GM19395 (cell line): ENCODE data around the gene ATP6V1F.
A peak's percentile ranks its signal among the peaks of the same experiment; 100 is the strongest.

Experiments used
- ATAC-seq: cut with Tn5 transposase; IDR thresholded peaks from one replicate; pipeline ENCODE4 v1.9.1; 2021; ENCODE audit warnings: mild to moderate bottlenecking, moderate library complexity; ENCODE audit not compliant: unreplicated experiment

The ATP6V1F gene

DNA sequence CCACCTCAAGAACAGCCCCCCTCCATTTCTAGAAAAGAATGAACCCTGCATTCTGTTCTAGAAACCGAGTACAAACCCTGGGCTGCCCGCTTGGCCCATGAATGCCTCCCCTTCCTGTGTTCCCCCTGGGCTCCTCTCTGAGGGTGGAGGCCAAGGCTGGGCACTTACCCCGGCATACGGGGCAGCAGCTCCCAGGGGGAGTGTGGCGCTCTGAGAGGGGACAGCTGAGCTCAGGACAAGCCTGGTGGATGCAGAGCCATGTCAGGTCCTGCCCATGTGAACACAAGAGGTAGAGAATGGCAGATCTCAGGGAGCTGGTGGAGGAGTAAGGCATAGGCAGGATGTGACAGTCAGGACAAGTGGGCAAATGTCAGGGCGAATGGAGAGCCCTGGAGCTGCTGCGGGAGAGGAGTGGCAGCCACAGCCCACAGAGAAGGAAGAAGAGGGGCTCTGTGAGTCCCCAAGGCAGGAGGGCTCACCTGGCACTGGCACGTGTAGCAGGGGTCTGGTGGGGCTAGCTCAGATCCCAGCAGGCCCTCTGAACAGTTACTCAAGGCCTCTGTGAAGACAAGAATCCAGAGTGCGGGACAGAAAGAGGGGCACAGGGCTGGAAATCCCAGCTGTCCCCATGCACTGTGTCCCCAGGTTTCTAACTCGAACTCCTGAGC is 18.9 kb downstream of the ATP6V1F start:
- ATAC-seq, result no peak

DNA sequence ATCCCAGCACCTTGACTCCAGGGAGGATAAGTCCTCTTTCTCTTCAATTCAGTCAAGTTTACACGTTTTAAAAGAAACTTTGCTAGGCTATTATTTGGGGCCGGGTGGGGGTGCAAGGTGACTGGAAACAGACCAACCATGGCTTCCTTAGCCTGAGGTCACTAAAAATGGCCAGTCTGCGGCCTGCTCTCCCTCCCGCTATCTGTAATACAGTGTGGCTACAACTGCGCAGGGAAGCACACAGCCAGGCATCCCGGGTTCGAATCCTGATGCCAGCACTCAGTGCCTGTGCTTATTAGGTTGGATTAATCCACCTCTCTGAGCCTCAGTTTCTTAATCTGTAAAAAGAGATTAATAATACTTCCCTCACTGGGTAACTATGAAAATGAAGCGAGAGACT is 19.5 kb downstream of the ATP6V1F start:
- ATAC-seq, result no peak

DNA sequence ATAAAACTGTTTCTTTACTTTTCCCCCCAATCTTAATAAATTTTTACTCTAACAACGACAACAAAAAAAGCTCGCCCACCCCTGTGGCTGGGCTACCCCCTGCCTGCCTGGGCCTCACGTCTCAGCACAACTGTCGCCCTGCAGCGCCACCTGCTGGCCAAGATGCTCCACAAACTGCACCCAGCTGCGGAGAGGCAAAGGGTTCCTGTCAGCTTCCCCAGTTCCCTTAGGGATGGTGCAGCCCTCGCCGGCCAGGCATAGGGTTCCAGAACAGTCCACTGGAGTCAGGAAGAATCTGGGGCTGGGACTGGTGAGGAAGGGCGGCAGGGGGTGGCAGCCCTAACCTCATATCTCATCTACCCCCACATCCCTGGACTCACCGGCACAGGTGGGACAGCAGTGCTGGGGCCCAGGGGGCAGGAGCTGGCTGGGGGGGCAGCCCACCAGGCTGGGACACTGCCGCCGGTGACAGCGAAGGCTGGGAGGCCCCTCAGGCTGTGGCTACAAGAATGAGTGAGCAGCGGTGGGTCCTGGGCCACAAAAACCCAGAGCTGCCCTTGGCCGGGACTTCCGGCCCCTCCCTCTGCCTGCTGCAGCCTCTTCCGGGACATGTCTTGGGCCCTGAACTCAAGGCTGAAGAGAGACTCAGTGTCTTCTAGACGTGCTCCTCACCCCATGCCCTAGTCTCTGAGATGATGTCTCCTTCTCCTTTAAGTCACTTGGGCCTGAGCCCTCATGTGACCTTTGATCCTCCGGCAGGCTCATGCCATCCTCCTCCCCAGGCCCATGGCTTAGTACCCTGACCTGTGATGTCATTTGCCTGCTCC is 21.2 kb downstream of the ATP6V1F start:
- ATAC-seq, result peak; percentile 76

DNA sequence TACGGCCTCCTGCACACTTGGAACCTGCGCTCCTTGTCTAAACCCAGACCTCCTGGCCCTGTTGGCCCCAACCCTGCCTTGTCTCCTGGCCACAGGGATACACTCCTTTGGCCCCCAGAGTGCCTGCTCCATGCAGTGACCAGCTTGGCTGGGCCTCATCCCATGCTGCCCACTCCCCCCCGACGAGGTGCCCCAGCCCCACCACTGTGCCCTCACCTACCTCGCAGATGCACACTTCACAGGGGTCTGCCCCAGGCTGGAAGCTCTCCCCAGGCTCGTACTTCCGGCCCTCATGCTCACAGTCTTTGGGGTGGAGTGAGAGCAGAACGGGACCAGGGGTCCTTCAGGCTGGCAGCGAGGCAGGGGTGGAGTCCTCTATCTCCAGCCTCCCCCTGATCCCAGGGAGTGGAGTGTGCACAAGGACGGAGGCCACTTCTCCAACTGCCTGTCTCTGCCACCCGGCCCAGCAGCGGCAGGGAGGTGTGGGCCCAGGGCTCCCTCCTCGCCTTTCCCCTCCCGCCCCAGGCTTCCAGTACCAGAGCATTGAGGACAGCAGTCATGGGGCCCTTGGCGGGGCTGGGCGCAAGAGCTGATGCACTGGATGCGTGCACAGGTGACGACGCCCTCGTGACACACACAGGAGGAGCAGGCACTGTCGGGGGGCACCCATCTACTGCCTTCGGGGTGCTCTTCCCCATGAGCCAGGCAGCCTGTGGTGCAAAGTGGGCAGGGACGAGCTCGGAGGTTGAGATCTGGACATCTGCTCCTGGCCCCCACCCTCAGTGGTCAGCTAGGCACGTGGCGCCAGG is 22.1 kb downstream of the ATP6V1F start:
- ATAC-seq, result no peak

DNA sequence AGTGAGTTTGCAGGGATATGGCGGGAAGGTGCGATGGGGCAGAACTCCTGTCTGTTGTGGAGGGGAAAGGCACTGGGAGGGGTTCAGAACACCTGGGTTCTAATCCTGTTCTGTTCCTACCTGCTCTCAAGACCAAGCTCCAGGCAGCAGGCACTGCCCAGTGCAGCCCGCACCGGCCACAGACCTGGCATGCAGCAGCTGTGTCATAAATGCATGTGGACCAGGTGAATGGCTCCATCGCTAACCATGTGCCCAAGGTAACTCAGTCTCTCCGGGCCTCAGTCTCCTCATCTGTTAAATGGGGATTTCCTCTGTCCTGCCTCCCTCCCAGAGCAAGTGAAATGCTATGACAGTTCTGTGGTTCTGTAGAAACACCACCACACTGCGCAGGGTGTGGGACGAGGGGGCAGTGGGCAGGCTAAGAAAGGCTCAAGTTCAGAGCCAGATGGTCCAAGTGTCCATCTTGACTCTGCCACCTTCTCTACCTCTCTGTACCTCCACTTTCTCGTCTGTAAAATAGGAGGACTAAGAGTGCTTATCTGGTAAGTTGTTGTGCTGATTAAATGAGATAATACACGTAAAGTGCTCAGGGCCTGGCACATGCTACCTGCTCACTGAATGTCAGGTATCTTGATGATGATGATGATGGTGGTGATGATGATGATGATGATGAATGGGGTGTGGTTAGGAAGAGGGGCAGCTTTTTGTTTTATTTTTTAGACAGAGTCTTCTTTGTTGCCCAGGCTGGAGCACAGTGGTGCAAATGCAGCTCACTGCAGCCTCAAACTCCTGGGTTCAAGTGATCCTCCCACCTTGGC is 22.9 kb downstream of the ATP6V1F start:
- ATAC-seq, result no peak

DNA sequence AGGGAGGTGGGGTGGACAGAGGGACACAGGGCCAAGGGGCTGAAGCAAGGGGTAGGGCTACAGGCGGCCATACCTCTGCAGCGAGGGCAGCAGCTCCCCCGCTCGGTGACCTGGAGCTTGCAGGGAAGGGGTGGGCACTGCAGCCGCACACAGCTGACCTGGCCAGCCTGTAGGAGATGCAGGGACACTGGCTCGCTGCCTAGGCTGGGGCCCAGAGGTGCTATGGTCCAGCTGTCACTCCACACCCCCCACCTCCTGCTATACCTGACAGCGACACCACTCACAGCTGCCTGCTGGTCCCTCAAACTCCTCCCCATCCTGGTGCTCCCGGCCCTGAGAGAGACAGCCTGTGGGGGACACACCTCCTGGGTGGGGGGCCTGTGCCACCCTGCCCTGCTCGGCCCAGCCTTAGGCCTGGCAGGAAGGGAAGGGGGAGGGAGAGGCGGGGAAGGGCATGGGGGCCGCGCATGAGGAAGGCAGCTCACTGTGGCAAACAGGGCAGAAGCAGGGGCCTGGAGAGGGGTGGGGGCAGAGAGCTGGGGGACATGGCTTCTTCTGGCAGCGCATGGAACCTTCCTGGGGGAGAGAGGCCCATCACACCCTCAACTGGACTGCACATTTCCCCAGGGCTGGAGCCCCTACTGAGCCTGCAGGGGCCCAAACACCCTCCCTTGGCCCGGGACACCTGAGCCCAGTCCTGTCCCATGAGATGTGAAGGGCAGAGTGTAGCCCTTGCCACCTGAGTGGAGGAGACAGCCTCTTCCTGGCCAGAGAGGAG is 23.9 kb downstream of the ATP6V1F start:
- ATAC-seq, result no peak

DNA sequence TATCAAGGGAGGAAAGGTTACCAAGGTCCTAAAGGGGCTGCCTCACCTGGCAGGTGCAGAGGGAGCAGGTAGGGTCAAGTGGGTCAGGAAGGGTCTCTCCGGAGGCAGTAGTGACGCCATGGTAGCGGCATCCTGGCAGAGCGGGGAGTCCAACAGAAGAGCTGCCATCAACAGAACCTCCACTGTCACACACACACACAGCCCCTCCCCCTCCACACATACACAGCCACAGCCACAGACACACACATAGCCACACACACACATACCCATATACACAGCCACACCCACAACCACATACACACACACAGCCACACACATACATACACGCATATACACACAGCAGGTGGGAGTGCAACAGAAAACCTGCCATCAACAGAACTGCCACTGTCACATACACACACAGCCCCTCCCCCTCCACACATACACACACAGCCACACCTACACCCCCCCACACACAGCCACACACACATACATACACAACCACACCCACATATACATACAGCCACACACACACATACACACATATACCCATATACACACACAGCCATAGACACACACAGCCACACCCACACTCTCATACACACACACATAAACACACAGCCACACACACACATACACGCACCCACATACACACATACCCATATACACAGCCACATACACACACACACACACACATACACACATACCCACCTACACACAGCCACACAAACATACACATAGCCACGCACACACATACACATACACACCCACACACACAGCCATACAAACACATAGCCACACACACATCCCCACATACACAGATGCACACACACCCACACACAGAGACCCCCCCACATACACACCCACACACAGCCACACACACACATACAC is 24.7 kb downstream of the ATP6V1F start:
- no peak for ATAC-seq

DNA sequence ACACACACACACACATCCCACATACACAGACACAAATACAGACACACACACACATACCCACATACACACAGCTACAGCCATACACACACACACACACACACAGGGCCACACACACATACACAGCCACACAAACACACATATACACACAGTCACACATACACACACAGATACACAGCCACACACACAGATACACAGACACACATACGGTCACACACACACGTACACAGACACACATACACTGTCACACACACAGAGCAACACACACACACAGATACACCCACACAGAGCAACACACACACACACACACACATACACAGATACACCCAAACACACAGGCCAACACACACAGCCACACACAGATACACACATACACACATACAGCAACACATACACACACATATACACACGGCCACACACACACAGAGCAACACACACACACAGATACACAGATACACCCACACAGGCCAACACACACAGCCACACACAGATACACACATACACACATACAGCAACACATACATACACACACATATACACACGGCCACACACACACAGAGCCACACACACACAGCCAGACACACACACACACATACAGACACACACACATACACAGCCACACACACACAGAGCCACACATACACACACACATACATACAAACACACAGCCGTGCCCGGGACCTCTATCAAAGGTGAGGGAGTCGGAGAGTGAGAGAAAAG is 25.5 kb downstream of the ATP6V1F start:
- no peak for ATAC-seq

DNA sequence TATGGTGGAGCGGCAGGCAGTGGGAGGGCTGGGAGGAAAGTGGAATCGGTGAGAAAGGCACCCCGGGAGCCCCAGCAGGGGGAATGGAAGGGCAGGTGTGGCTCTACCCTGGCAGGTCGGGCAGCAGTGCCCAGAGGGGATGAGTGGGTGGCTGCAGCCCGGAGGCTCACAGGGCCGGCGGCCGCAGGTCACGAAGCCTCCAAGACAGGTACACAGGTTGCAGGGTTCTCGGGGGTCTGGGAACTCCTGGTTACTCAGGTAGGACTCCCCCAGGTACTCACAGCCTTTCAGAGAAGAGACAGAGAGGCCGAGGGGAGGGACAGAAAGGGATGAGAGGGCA is 26.1 kb downstream of the ATP6V1F start:
- no peak for ATAC-seq

DNA sequence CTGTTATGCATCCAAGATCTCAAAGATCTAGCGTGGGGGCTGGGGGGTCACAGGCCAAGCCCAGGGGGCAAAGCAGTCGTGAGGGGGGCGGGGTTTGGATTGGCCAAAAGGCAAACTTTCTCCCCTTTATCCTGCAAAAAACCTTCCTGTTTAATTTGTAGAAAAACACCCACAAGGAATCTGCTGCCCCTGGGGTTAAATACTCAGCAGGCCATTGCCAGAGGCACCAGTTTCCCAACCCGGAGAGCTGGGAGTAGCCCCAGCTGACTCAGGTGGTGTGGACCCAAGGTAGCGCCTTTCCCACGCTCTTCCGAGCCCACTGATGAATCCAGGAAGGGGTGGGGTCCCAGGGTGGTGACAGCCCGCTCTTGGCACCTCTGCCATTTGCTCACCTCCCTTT is 26.5 kb downstream of the ATP6V1F start:
- ATAC-seq, result no peak

DNA sequence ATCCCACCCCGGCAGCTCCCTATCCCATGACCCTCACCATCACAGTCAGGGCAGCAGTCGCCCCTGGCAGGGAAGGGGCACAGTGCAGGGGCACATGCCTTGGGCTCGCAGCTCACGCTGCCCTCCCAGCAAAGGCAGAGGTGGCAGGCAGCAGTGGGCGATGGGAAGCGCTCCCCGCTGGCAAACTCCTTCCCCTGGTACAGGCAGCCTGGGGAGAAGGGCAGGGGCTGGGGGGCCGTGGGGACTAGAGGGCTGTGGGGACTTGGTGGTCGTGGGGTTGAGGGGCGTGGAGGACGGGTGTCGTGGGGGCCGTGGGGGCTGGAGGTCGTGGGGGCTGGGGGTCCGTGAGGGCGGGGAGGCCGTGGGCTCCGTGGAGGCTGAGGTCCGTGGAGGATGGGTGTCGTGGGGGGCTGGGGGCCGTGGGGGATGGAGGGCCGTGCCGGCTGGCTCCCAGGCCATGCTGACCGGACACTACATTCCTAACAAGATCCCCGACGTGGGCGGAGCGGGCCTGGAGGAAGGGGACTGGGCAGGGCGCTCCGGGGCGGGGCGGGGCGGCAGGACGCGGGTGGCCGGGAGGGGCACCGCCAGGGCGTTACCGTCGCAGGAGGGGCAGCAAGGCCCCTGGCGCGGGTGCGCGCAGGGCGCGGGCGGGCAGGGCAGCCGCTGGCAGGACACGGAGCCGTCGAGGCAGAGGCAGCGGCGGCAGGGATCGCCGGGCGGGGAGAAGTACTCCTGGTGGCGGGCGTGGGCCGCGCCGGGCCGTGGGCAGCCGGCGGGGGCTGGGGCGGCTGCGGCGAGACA is 27.9 kb downstream of the ATP6V1F start:
- ATAC-seq, result no peak

DNA sequence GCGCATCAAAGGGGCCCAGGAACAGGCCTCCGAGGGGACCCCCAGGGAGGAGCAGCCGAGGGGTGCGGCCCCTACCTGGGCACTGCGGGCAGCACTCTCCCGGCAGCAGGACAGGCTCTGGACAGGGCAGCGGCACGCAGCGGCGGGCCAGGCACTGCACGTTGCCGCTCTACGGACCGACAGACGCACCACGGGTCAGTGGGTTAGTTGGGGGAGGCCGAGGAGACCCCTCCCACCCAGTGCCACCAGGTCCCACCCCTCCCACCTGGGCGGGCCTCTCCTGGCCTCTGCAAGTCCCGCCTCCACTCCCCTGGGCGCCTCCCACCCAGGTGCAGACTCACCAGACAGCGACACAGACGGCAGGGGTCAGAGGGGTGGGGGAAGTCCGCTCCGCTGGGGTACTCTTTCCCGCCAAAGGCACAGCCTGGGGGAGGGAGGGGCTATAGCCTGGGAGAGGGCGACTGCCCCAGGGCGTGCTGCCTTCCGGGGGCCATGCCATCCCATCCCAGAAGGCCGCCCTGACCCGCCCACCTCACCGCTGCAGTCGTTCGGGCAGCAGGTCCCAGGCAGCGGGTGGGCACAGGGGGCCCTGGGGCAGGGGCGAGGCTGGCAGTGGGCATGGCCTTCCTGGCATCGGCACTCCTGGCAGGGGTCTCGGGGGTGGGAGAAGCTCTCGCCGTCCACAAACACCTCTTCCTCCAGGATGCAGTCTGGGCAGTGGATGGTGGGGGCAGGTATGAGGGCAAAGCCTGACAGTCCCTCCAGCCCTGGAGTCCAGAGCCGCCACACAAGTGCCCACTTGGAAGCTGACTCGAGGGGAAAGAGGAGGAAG is 28.7 kb downstream of the ATP6V1F start:
- ATAC-seq, result no peak

DNA sequence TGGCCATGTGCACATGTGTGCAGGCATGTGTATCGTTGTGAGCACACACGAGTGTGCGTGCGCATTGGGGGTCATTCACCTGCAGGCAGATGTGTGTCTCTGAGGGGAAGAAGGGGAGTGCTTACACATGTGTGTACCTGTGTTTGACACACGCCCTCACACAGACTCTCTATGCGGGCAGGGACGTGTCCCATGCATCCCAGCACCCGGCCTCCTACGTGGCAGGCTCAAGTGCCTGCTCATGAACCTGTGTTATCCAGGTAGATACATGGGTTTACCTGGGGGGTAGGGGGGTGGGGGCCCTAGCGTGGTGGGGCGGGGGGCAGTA is 29.2 kb downstream of the ATP6V1F start:
- ATAC-seq, result no peak

DNA sequence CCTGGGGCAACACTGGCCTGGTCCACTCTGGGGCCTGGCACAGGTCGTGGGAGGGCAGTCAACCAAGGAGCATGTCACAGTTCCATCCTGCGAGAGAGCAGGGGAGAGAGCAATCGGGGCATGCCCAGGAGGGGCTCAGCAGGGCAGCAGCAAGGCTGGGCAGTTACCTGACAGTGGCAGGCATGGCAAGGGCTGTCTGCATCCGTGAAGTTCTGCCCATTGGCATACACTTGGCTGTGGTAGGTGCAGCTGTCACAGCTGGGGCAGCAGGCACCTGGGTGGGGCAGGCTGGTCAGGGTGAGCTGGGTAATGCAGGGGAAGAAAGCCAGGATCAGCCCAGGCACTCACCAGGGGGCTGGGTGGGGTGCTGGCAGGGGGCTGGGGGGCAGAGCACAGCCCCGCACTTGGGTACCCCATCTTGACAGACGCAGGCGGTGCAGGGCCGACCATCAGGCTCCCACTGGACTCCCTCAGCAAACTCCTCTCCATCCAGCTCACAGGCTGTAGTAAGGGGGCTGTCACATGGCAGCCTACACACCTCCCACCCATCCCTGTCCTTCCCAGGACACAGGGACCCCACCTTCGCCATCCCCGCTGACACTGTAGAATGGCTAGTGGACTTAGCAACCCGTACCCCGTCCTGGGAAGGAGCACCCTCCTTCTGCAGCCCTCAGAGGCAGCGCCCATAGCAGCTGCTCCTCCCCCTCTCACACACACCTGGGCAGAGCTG is 30.0 kb downstream of the ATP6V1F start:
- ATAC-seq, result no peak

DNA sequence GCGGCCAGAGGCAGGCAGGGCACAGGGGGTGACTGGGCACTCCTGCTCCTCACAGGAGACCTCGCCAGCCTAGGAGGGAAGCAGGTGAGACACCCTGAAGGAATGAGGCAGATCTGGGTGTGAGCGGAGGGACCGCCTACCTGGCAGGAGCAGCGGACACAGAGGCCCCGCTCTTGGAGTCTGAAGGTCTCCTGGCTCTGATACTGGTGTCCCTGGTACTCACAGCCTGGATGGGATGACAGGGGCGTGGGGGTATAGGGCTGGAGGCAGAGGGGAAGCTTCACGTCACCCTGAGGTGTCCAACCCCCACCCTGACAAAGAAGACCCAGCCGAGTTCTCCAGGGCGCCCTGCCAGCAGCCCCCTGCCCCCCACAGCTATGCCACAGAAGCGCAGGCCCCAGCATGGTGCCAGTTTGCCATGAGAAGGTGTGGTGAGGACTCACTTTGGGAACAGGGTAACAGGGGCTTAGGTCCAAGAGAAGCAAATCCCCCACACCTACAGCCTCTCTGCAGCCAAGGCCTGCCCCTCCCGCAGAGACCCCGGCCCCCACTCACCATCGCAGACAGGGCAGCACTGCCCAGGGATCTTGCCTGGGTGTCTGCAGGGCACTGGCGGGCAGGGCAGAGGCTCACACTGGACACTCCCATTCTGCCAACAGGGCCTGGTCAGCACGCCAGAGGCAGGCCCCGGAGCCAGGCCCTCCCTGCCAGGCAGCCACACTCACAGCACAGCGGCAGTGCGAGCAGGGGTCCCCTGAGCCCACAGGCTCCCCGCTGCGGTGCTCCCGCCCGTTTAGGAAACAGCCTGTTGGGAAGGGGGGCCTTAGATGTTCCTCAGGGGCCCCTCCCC is 30.8 kb downstream of the ATP6V1F start:
- no peak for ATAC-seq

DNA sequence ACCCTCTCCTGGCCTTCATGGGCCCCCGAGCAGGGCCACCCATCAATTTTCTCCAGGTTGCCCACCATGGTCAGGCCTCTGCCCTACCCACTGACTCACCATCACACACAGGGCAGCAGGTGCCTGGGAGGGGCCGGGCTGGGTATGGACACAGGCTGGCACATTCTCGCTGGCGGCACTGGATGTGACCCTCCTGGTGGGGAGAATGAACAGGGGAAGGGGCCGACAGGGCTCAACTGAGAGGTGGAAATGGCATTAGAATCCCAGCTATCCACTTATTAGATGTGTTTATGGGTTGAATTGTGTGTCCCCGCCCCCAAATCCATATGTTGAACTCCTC is 31.4 kb downstream of the ATP6V1F start:
- ATAC-seq, result no peak
